Skin of body (tissue), 2 donors: ENCODE measurements around the gene SGTB. TPM values are rescaled to one million over a fixed set of nuclear protein-coding genes. Genes with fewer than 3 reads are reported as not detected.
A peak's percentile ranks its signal among the peaks of the same experiment; 100 is the strongest.
"Not testable (repeated sequence)": the region's sequence is repeated elsewhere in the genome, so short reads cannot be mapped to it uniquely, and the experiment has no call there.

ENCODE experiments used
- DNase-seq: peaks from one replicate; lab custom pipeline; 2025; lab: John Stamatoyannopoulos, UW
- total RNA-seq: library from RNA; depleted of rRNA; stranded (reverse); fragments of >200 nt; gene quantifications from one replicate; pipeline ENCODE4 v1.2.3, GENCODE V29; 2014

The SGTB gene
- total RNA-seq, 1 donor from 2014 or later = 7.3 TPM

DNA sequence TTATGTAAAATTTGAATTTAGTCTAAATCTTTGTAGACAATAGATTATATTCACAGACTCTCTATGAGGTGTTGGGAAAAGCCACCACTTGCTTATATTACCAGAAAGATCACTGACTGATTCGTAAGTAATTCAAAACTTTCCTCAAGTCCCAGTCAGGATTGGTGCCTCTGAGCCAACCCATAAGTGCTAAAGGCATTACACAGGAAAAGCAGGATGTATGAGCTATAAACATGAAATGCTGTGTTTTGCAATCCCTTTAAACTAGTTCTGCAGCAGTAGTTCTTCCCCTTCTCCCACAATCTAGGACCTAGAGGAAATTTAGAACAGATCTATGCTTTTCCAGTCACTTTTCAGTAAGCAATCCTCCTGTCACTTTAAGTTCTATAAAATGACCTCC is 49.1 kb downstream of the SGTB start:
- no peak for DNase-seq

DNA sequence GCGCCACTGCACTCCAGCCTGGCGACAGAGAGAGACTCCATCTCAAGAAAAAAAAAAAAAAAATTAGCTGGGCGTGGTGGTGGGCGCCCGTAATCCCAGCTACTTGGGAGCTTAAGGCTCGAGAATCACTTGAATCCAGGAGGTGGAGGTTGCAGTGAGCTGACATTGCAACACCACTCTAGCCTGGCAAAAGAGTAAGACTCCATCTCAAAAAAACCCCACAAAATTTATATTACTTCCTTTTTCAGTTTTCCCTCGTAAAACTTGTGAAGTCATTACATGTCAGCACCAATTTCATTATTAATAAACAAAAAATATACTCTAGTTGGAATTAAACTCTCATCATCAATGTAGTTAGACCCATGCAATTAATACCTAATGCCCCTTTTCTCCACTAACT is 53.2 kb downstream of the SGTB start:
- no peak for DNase-seq

GRCh38 chr5:65663804-65664521 is 57.9 kb downstream of the SGTB start:
- no peak for DNase-seq

DNA sequence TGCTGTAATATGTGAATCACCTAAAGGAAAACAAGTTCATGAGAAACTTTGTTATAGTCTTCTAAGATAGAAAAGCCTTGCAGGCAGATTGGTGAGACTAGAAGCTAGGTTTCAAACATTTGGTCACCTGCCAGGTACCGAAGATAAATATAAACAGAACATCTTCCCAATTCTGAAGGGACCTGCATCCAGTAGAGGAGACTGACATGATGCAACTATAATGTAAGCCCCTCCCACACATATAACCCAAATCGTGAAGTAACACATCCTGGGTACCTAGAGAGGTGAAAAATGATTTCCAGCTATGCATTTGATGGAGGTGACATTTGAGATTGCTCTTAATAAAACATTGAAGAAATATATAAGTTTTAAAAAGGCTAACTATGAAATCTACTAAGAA is 67.2 kb downstream of the SGTB start:
- DNase-seq = no peak

DNA sequence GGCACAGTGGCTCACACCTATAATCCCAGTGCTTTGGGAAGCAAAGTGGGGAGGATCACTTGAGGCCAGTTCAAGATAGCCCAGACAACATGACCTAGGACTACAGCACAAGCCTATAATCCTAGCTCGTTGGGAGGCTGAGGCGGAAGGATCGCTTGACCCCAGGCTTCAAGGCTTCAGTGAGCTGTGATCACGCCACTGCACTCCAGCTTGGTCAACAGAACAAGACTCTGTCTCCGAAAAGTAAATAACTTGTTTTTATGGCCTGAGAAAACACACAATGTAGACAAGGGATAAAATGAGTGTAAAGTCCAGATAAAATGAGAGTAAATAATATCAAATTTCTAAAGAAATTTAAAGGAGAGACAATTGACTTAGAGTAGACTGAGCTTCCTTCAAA is 70.8 kb downstream of the SGTB start:
- no peak for DNase-seq

- no peak for DNase-seq
Measured at GRCh38 chr5:65647941-65648340, 74.0 kb downstream of the SGTB start.

- DNase-seq = no peak
Measured at GRCh38 chr5:65646938-65647337, 75.0 kb downstream of the SGTB start.

DNA sequence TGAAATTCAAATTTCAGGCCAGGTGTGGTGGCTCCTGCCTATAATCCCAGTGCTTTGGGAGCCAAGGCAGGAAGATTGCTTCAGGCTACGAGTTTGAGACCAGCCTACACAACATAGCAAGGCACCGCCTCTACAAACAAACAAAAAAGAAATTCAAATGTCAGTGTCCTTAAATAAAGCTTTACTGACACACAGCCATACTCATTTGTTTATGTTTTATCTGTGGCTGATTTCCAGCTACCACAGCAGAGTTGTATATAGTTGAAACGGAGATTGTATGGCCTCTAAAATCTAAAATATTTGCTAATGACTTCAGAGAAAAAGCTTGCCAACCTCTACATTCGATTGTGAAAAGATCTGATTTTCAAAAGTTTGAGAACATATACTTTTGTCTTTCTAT is 81.7 kb downstream of the SGTB start:
- no peak for DNase-seq

DNA sequence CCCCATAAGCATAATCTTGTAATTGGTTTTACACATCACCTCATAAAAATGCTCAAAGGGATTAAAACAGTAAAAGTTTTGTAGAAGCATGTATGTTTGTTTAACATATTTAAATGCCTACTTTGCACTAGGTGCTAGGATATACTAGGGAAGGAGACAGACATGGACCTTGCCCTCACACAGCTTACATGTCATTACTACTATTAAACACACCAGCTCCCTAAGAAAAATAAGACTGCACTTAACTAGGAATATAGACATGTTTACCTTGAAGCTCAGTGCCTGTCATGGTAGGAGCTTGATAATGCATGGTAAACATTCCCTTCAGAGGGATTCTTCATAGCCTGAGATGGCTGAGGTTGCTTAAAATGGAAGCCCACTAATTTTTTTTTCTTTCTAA is 90.9 kb downstream of the SGTB start:
- DNase-seq = no peak

DNA sequence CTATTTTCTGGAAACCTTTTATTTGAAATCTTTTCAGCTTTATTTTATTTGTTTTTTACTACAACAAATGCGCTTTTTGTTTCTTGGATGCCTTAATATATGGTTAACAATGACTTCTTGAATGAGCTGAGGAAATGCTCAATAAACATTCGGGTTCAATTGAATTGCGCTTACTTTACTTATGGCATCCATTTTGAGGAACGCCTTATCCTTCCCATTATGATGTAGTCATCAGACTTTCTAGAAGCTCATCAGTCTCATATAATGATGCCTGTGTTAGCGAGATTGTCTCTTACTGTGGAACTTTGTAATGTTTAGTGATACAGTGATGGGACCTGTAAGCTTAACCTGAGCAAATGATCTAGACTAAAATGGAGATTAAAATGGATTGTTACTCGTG is 96.2 kb downstream of the SGTB start:
- no peak for DNase-seq

GRCh38 chr5:65624571-65625555 is 97.0 kb downstream of the SGTB start, which contains the start of the genes SHLD3 and TRAPPC13:
Gene SHLD3, plus strand, starts transcription at chr5:65625027. Its CDS starts 4,561 bp downstream, at chr5:65629588.
Gene TRAPPC13, plus strand, starts transcription at chr5:65625027. Its CDS starts 34 bp downstream, at chr5:65625061.
- DNase-seq = peak; percentile 93

DNA sequence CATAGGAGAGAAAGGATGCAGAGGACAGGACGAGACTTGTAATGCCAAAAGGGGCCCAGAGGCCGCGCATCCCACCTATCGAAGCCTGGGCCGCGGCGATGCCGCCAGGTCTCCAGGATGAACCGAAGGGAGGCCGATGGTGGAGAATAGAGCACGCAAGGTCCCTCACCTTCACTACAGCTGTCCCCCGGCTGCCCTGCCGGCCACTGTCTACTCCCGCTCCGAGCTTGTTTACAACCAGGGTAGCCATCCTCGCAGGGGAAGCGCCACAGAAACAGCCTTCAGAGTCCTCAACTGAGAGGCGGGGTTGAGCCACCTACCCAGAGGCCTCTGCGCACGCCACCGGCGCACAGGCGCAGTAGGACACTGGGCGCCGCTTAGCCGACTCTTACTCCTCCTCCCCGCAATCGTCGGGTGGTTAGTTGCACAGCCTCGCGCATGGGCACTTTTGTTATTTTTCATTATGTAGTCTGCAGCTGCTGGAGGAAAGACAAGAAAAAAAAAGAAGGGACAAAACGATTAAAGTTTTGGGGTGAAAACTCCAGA is 97.8 kb downstream of the SGTB start, which contains the start of gene TRIM23:
TRIM23 (minus strand) TSS at position 309 of the 546 bp plus-strand sequence; CDS start at position 250, 59 bp downstream.
- DNase-seq = peak; percentile 93

- no peak for DNase-seq
Measured at GRCh38 chr5:65623482-65623881, 98.4 kb downstream of the SGTB start.

DNA sequence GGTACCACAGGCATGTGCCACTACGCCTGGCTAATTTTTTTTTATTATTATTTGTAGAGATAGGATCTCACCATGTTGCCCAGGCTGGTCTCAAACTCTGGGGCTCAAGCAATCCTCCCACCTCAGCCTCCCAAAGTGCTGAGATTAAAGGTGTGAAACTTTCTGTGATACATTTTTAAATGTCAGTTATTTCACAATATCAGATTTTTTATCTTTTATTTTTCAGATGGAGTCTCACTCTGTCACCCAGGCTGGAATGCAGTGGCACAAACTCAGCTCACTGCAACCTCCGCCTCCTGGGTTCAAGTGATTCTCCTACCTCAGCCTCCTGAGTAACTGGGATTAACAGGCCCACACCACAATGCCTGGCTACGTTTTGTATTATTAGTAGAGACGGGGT is 99.9 kb downstream of the SGTB start:
- not testable (repeated sequence) for DNase-seq

DNA sequence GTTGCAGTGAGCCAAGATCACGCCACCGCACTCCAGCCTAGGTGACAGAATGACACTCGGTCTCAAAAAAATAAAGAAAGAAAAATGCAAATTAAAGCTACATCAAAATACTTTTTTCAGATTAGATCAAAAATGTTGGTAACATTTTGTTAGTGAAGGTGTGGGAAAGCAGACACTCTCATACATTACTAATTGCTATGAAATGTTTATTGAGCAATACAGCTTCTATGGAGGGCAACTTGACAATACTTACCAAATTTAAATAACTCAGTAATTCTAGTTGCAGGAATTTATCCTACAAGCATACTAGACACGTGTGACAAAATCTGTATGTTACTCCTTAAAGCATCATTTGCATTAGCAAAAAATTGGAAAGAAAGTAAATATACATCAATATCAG is 101.9 kb downstream of the SGTB start:
- DNase-seq = no peak

Other genes starting within 250 kb of the SGTB start
- 7.0 TPM for gene ADAMTS6, start 240.2 kb downstream of the SGTB start, total RNA-seq
- gene CENPK, start 158.9 kb downstream of the SGTB start, total RNA-seq = 20.3 TPM
- 77.7 TPM for gene PPWD1, start 158.8 kb downstream of the SGTB start, total RNA-seq
- gene TRIM23, start 97.8 kb downstream of the SGTB start, total RNA-seq = 35.0 TPM
- 4.2 TPM for gene SHLD3, start 97.1 kb downstream of the SGTB start, total RNA-seq
- gene TRAPPC13, start 97.1 kb downstream of the SGTB start, total RNA-seq = 26.3 TPM
- 16.0 TPM for gene NLN, start 96 bp upstream of the SGTB start, total RNA-seq
- 116 TPM for gene ERBIN, start 204.5 kb upstream of the SGTB start, total RNA-seq